Thyroid gland (tissue), 4 donors: Measurements from ENCODE around the gene DSG3.

Experiments used
- CTCF ChIP-seq, 6 experiments: fragments of 200-600 bp in 3 of 6; fragments of 450-650 bp in 3 of 6; sonication (generic) in 3 of 6; IDR thresholded peaks; one replicate each; pipeline ENCODE4 v1.5.1; 2016 to 2019; ENCODE audit warnings: antibody characterized with exemption in 6 of 6, mild to moderate bottlenecking in 2 of 6, inconsistent platforms in 1 of 6, moderate library complexity in 1 of 6
- POLR2A ChIP-seq, 2 donors: fragments of 450-650 bp; IDR thresholded peaks; one replicate each; pipeline ENCODE4 v1.6.1; 2017; ENCODE audit warnings: antibody characterized with exemption in 2 of 2, mild to moderate bottlenecking in 2 of 2, moderate library complexity in 1 of 2

GRCh38 chr18:31407649-31408048 lies 39.9 kb upstream of the DSG3 start:
- TF ChIP-seq CTCF (IDR thresholded peaks at IDR 0.05) (no peak), POLR2A (IDR thresholded peaks at IDR 0.05) (no peak)
